Loucy (cell line): ENCODE measurements around the gene RAD51D.

ENCODE experiments used
- H2AFZ ChIP-seq: fragments of 200-600 bp; sonication (generic); 2 replicates; pipeline ENCODE4 v1.6.0; 2016; ENCODE audit warnings: antibody characterized with exemption, mild to moderate bottlenecking, low read length, moderate library complexity
- H3F3A ChIP-seq: fragments of 200-600 bp; 2 replicates; pipeline ENCODE4 v1.6.0; 2016; ENCODE audit warnings: antibody characterized with exemption, low read depth, mild to moderate bottlenecking
- H3K27me3 ChIP-seq: fragments of 200-600 bp; sonication (generic); 2 replicates; pipeline ENCODE4 v1.6.1; 2014; ENCODE audit warnings: low read length, mild to moderate bottlenecking; ENCODE audit not compliant: insufficient read depth, poor library complexity, severe bottlenecking
- H3K36me3 ChIP-seq: fragments of 200-600 bp; sonication (generic); 2 replicates; pipeline ENCODE4 v1.6.1; 2016; ENCODE audit warnings: low read length; ENCODE audit not compliant: insufficient read depth
- H3K4me1 ChIP-seq: fragments of 200-600 bp; sonication (generic); 2 replicates; pipeline ENCODE4 v1.5.1; 2014; ENCODE audit warnings: low read length, mild to moderate bottlenecking; ENCODE audit not compliant: insufficient read depth, poor library complexity, severe bottlenecking
- H3K4me2 ChIP-seq: fragments of 200-600 bp; sonication (generic); 2 replicates; pipeline ENCODE4 v1.6.0; 2014; ENCODE audit warnings: antibody characterized with exemption, low read length, low read depth, mild to moderate bottlenecking; ENCODE audit not compliant: poor library complexity, severe bottlenecking
- H3K4me3 ChIP-seq: fragments of 200-600 bp; sonication (generic); 2 replicates; pipeline ENCODE4 v1.5.1; 2014; ENCODE audit warnings: low read length, mild to moderate bottlenecking, mixed read lengths; ENCODE audit not compliant: poor library complexity, severe bottlenecking
- H3K79me2 ChIP-seq: fragments of 200-600 bp; sonication (generic); 2 replicates; pipeline ENCODE4 v1.6.1; 2014; ENCODE audit warnings: low read length; ENCODE audit not compliant: insufficient read depth
- H3K9ac ChIP-seq: fragments of 200-600 bp; sonication (generic); 2 replicates; pipeline ENCODE4 v1.6.0; 2014; ENCODE audit warnings: mild to moderate bottlenecking, low read depth, low read length, moderate library complexity; ENCODE audit not compliant: poor library complexity, severe bottlenecking
- H3K9me2 ChIP-seq: fragments of 200-600 bp; sonication (generic); replicated peaks from 2 replicates; pipeline ENCODE4 v1.6.1; 2016; ENCODE audit warnings: low read depth, low read length, mixed read lengths
- H3K9me3 ChIP-seq: fragments of 200-600 bp; sonication (generic); 2 replicates; pipeline ENCODE4 v1.6.1; 2014; ENCODE audit warnings: mild to moderate bottlenecking, antibody characterized with exemption, low read length, low read depth; ENCODE audit not compliant: insufficient read depth
- H4K20me1 ChIP-seq: fragments of 200-600 bp; sonication (generic); 2 replicates; pipeline ENCODE4 v1.6.0; 2014; ENCODE audit warnings: antibody characterized with exemption, low read length, mild to moderate bottlenecking; ENCODE audit not compliant: insufficient read depth, poor library complexity, severe bottlenecking
- CTCF ChIP-seq: fragments of 200-600 bp; sonication (generic); conservative IDR thresholded peaks from 2 replicates; pipeline ENCODE4 v1.5.1; 2014; ENCODE audit warnings: mild to moderate bottlenecking, antibody characterized with exemption, low read length
- EZH2phosphoT487 ChIP-seq: fragments of 200-600 bp; IDR thresholded peaks from 2 replicates; pipeline ENCODE4 v1.6.1; 2018; ENCODE audit warnings: antibody characterized with exemption, mild to moderate bottlenecking, moderate library complexity, borderline replicate concordance

RAD51D gene

DNA sequence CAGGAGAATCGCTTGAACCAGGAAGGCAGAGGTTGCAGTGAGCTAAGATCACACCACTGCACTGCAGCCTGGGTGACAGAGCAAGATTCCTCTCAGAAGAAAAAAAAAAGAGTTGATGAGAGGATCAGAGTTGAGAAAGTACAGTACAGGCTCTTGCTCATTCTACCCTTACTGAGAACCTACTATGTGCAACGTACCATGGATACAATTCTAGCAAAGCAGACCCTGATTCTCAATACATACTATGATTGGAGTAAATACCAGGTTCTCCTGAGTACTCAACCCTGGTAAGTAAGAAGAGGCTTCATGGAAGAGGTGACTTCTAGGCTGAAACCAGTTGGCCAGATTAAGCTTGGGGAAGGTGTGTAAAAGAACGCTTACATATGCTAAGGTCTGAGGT is 57.4 kb downstream of the RAD51D start:
- Histone ChIP-seq H3K9me3 (no peaks in the 10 kb centered on the region), H2AFZ (no peak overlapping the region), H3K27me3 (no peaks in the 10 kb centered on the region), H3K4me2 (no peak overlapping the region), H4K20me1 (no peaks in the 10 kb centered on the region), H3F3A (no peaks in the 10 kb centered on the region), H3K4me3 (no peak overlapping the region), H3K36me3 (no peaks in the 10 kb centered on the region), H3K9ac (no peak overlapping the region), H3K79me2 (peaks cover 6% of the 10 kb centered on the region; the same call in 1 of the 2 replicates), H3K4me1 (peaks cover 11% of the 10 kb centered on the region), H3K9me2 (no peaks in the 10 kb centered on the region)
- no peak for TF ChIP-seq CTCF

GRCh38 chr17:35057332-35057915 is 62.2 kb downstream of the RAD51D start:
- TF ChIP-seq EZH2phosphoT487 (no peak), CTCF (no peak)
- Histone ChIP-seq H3K9ac (no peak overlapping the region), H3K36me3 (no peaks in the 10 kb centered on the region), H3K9me2 (no peaks in the 10 kb centered on the region), H4K20me1 (no peaks in the 10 kb centered on the region), H3F3A (no peaks in the 10 kb centered on the region), H3K4me3 (no peak overlapping the region), H2AFZ (no peak overlapping the region), H3K9me3 (no peaks in the 10 kb centered on the region), H3K79me2 (peaks cover 2% of the 10 kb centered on the region; the same call in 1 of the 2 replicates), H3K27me3 (no peaks in the 10 kb centered on the region), H3K4me2 (no peak overlapping the region), H3K4me1 (peaks cover 10% of the 10 kb centered on the region)

- no peaks in the 10 kb centered on the region for H3F3A ChIP-seq
- TF ChIP-seq CTCF: no peak
- TF ChIP-seq EZH2phosphoT487: no peak
- no peaks in the 10 kb centered on the region for H3K79me2 ChIP-seq
- no peak overlapping the region for H3K9ac ChIP-seq
- H3K27me3 ChIP-seq: no peaks in the 10 kb centered on the region
- H3K4me2 ChIP-seq: no peak overlapping the region
- no peaks in the 10 kb centered on the region for H4K20me1 ChIP-seq
- peaks cover 23% of the 10 kb centered on the region for H3K4me1 ChIP-seq
- no peak overlapping the region for H2AFZ ChIP-seq
- H3K4me3 ChIP-seq: no peak overlapping the region
- H3K9me2 ChIP-seq: no peaks in the 10 kb centered on the region
- H3K36me3 ChIP-seq: no peaks in the 10 kb centered on the region
- no peaks in the 10 kb centered on the region for H3K9me3 ChIP-seq
Measured at GRCh38 chr17:35056013-35056412, 63.6 kb downstream of the RAD51D start.
